ENCODE data around the gene PAIP2.
A peak's percentile ranks its signal among the peaks of the same experiment; 100 is the strongest.
"Not testable (repeated sequence)": the region's sequence is repeated elsewhere in the genome, so short reads cannot be mapped to it uniquely, and the experiment has no call there.

Gene PAIP2

GRCh38 chr5:139377226-139377625 is 35.6 kb downstream of the PAIP2 start:
- no peak for DNase-seq (ENCODE audit: low read depth in 2 of 2, low spot score in 1 of 2)

- no peak for DNase-seq (ENCODE audit: low read depth in 2 of 2, low spot score in 1 of 2)
Measured at GRCh38 chr5:139378101-139378825, 36.6 kb downstream of the PAIP2 start.

- no peak for DNase-seq (ENCODE audit: low read depth in 2 of 2, low spot score in 1 of 2)
Measured at GRCh38 chr5:139378941-139379361, 37.3 kb downstream of the PAIP2 start.

- DNase-seq (ENCODE audit: low read depth in 2 of 2, low spot score in 1 of 2) = no peak
Measured at GRCh38 chr5:139379626-139380449, 38.2 kb downstream of the PAIP2 start.

GRCh38 chr5:139381837-139382761 is 40.4 kb downstream of the PAIP2 start:
- no peak for DNase-seq (ENCODE audit: low read depth in 2 of 2, low spot score in 1 of 2)

GRCh38 chr5:139382807-139383206 is 41.2 kb downstream of the PAIP2 start:
- DNase-seq (ENCODE audit: low read depth in 2 of 2, low spot score in 1 of 2) = no peak

- DNase-seq (ENCODE audit: low read depth in 2 of 2, low spot score in 1 of 2) = no peak
Measured at GRCh38 chr5:139383275-139383992, 41.8 kb downstream of the PAIP2 start, which contains the start of gene SLC23A1. Gene SLC23A1 (minus strand): TSS chr5:139383297. CDS start chr5:139383253, 44 bp downstream.

- no peak for DNase-seq (ENCODE audit: low read depth in 2 of 2, low spot score in 1 of 2)
Measured at GRCh38 chr5:139383993-139384590, 42.4 kb downstream of the PAIP2 start.

- DNase-seq (ENCODE audit: low read depth in 2 of 2, low spot score in 1 of 2) = no peak
Measured at GRCh38 chr5:139384591-139385051, 43.0 kb downstream of the PAIP2 start.

- no peak for DNase-seq (ENCODE audit: low read depth in 2 of 2, low spot score in 1 of 2)
Measured at GRCh38 chr5:139385061-139386049, 43.7 kb downstream of the PAIP2 start.

- DNase-seq (ENCODE audit: low read depth in 2 of 2, low spot score in 1 of 2) = no peak
Measured at GRCh38 chr5:139386050-139386438, 44.4 kb downstream of the PAIP2 start.

- not testable (repeated sequence) for DNase-seq (ENCODE audit: low read depth in 2 of 2, low spot score in 1 of 2)
Measured at GRCh38 chr5:139386956-139387355, 45.3 kb downstream of the PAIP2 start.

- DNase-seq (ENCODE audit: low read depth in 2 of 2, low spot score in 1 of 2) = no peak
Measured at GRCh38 chr5:139387611-139388197, 46.0 kb downstream of the PAIP2 start.

GRCh38 chr5:139388198-139388821 is 46.7 kb downstream of the PAIP2 start:
- no peak for DNase-seq (ENCODE audit: low read depth in 2 of 2, low spot score in 1 of 2)

GRCh38 chr5:139389701-139390638 is 48.3 kb downstream of the PAIP2 start, which contains the start of gene MZB1:
Gene MZB1 (minus strand): TSS chr5:139389913. CDS start chr5:139389856, 57 bp downstream.
- DNase-seq (ENCODE audit: low read depth in 2 of 2, low spot score in 1 of 2) = peak in 1 of 2 donors; percentile 28

GRCh38 chr5:139390639-139391569 is 49.2 kb downstream of the PAIP2 start:
- DNase-seq (ENCODE audit: low read depth in 2 of 2, low spot score in 1 of 2) = no peak

Measured in stimulated activated CD8-positive, alpha-beta memory T cell treated with anti-CD3 and anti-CD28 coated beads, Interleukin-4, amount 100 ng/mL, for 1 hour (primary cell).